Peyer's patch (tissue), 4 donors: ENCODE measurements around the gene THAP11.

Experiments used
- POLR2A ChIP-seq, 2 donors: fragments of 450-650 bp; IDR thresholded peaks; one replicate each; pipeline ENCODE4 v1.5.1; 2017; ENCODE audit warnings: antibody characterized with exemption in 2 of 2, mild to moderate bottlenecking in 2 of 2, moderate library complexity in 2 of 2
- TF ChIP-seq, protein P1 (sequence below), 6 experiments: fragments of 450-650 bp in 4 of 6; fragments of 200-600 bp in 2 of 6; sonication (generic) in 1 of 6; IDR thresholded peaks; one replicate each; pipeline ENCODE4 v1.5.1; 2017 to 2019; ENCODE audit warnings: antibody characterized with exemption in 6 of 6, mild to moderate bottlenecking in 3 of 6, moderate library complexity in 1 of 6

- TF ChIP-seq POLR2A (IDR thresholded peaks at IDR 0.05): no peak
- TF ChIP-seq, protein P1, sequence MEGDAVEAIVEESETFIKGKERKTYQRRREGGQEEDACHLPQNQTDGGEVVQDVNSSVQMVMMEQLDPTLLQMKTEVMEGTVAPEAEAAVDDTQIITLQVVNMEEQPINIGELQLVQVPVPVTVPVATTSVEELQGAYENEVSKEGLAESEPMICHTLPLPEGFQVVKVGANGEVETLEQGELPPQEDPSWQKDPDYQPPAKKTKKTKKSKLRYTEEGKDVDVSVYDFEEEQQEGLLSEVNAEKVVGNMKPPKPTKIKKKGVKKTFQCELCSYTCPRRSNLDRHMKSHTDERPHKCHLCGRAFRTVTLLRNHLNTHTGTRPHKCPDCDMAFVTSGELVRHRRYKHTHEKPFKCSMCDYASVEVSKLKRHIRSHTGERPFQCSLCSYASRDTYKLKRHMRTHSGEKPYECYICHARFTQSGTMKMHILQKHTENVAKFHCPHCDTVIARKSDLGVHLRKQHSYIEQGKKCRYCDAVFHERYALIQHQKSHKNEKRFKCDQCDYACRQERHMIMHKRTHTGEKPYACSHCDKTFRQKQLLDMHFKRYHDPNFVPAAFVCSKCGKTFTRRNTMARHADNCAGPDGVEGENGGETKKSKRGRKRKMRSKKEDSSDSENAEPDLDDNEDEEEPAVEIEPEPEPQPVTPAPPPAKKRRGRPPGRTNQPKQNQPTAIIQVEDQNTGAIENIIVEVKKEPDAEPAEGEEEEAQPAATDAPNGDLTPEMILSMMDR (IDR thresholded peaks at IDR 0.05): no peak
These were observed 1.2 kb downstream of the THAP11 start for GRCh38 chr16:67843343-67843765.
